HG03175 (cell line): ENCODE results near the gene TRIM8.
"Not testable (repeated sequence)": the region's sequence is repeated elsewhere in the genome, so short reads cannot be mapped to it uniquely, and the experiment has no call there.

Source experiments
- ATAC-seq: cut with Tn5 transposase; IDR thresholded peaks from one replicate; pipeline ENCODE4 v1.9.1; 2021; ENCODE audit warnings: mild to moderate bottlenecking, moderate library complexity; ENCODE audit not compliant: unreplicated experiment

The TRIM8 gene

GRCh38 chr10:102648889-102649796 lies 4.9 kb downstream of the TRIM8 start:
- ATAC-seq: no peak

GRCh38 chr10:102649797-102650654 lies 5.7 kb downstream of the TRIM8 start:
- ATAC-seq: no peak

DNA sequence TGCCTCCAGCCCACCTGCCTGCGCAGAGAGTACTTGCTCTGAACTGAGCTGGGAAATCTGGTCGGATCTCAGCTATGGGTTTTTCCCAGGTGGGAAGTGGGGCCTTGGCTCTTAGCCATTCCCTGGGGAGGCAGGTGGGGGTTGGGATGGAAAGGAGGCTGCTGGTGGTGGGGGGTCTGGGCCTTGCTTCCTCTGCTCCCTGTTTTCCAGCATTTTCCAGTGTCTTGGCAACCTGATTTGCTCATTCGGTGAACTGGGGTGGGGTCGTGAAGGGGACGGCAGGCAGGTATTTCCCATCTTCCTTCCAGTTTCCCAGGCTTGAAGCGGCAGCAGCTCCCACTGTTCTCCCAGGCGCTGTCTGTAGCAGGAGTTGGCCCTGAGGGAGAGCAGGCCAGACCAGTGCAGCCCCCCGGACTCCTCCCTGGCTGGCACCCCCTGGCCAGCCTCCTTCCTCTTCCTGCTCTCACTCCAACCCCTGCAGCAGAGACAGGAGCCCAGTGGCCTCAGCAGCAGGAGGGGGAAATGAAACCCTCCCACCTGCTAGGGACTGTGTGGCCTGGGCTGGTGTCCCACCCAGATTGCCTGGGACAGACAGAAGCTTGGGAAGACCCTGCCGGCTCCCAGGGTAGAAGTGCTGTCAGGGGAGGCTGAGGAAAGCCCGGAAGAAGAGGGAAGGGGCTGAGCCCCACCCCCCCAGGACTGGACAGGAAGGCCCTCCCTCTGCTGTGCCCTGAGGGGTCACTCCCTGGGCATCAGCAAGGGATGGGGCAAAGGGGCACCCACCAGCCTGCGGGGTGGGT lies 6.6 kb downstream of the TRIM8 start:
- ATAC-seq: no peak

DNA sequence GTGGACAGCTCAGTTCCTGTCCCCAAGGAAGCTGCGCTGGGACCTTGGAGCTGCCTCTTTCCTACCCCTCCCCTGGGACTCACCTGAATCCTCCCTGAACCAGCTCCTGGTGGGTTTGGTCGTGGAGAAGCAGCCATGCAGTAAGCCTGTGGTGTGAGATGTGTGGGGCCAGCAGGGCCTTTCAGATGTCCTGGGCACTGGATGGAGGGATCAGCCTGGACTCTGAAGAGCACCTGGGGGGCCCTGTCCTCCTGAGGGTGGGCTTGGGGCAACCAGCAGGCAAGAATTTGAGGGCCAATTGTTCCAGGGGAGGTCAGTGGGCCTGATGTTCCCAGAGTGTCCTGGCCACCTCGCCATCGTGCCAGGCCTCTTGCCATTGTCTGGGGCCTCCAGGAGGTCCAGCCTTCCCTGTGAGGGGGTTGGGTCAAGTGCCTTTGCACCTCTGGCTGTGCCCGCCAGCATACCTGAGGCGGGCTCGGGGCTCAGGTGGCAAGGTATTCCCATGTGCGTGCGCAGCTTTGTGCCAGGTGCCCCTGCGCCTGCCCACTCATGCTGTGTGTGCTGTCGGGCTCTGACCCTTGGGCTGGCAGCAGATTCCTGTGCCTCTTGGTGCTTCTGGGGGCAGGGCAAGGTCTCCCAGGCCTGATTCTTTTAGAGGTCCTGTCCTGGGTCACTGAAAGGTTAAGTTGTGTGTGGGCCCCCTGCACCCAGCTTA lies 7.3 kb downstream of the TRIM8 start:
- no peak for ATAC-seq

DNA sequence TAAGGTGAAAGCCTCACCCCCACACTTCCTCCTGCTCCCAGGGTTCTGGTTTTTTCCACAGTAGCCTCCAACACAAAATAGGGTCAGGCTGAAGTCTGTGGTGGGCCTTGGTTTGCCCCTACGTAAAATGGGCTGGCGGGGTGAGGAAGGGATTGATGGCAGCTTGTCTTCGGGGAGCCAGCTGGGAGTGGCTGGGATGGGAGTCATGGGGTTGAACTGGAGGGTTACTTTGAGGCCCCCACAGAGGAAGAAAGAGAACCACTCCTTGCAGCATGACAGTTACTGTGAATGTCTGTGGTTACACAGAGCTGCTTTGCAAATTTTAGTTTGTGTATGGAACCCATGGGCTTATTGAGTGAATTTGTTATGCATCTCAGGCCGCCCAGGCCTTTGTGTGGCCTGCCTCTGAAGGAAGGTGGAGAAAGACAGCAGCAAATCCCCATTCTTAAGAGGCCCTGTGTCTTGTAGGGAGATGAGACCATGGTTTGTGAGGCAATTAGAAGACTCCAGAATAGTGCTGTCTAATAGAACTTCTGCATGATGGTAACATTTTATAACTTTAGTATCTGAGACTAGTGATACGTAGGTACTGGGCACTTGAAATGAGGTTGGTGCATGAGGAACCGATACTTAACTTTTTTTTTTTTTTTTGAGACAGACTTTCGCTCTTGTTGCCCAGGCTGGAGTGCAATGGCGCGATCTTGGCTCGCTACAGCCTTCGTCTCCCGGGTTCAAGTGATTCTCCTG lies 8.1 kb downstream of the TRIM8 start:
- peak; percentile 42 for ATAC-seq

DNA sequence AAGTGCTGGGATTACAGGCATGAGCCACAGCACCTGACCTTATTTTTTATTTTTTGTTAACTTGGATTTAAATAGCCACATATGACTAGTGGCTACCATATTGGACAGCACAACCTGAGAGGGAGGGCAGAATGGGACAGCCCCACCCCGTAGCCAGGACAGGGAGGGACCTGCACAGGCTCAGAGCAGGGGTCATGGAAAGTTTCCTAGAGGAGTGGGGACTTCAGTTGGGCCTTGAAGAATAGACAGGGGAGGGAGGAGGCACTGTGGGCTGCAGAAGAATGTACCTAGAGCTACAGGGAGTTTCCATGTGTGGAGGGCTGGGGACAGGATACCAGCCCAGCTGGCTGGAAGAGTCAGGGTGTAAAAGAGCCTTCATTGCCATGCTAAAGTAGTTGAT lies 8.8 kb downstream of the TRIM8 start:
- no peak for ATAC-seq

- no peak for ATAC-seq
These were observed 10.3 kb downstream of the TRIM8 start for GRCh38 chr10:102654566-102654965.

GRCh38 chr10:102654969-102655368 lies 10.7 kb downstream of the TRIM8 start:
- no peak for ATAC-seq

- ATAC-seq: no peak
These were observed 11.7 kb downstream of the TRIM8 start for GRCh38 chr10:102656026-102656425.

GRCh38 chr10:102656791-102657371 lies 12.6 kb downstream of the TRIM8 start:
- no peak for ATAC-seq

GRCh38 chr10:102657451-102657850 lies 13.2 kb downstream of the TRIM8 start:
- no peak for ATAC-seq

DNA sequence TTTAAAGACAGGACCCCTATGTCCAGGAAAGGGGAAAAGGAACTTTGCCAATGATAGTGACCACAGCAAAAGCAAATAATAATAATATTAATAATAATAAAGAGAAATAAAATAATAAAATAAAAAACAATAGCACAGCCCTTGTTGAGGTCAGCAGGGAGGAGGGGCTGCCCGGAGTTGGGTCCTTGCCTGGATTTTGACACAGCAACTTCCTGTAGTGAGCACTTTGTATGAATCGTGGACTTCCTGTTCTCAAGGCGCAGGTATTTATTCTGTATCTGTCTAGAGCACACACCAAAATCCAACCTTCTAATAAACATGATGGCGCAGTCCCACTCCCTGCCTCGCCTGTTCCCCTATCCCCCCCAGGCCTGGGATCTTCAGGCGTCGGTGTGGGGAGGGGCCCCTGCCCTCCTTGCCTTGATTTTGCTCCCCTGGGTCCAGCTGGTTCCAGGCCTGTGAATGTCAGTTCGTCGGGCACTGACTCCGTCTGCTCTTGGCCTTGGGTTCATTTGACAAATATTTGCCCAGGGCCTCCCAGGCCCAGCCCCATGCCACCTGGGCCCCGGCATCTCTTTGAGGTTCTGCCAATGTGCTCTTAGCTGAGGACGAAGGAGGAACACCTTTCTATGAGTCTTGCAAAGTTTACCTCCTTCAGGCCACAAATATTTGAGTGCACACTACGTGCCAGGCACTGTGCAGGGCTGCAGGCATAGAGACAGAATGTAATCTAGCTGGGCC lies 13.9 kb downstream of the TRIM8 start:
- ATAC-seq: no peak

GRCh38 chr10:102658802-102659201 lies 14.5 kb downstream of the TRIM8 start:
- ATAC-seq: no peak

DNA sequence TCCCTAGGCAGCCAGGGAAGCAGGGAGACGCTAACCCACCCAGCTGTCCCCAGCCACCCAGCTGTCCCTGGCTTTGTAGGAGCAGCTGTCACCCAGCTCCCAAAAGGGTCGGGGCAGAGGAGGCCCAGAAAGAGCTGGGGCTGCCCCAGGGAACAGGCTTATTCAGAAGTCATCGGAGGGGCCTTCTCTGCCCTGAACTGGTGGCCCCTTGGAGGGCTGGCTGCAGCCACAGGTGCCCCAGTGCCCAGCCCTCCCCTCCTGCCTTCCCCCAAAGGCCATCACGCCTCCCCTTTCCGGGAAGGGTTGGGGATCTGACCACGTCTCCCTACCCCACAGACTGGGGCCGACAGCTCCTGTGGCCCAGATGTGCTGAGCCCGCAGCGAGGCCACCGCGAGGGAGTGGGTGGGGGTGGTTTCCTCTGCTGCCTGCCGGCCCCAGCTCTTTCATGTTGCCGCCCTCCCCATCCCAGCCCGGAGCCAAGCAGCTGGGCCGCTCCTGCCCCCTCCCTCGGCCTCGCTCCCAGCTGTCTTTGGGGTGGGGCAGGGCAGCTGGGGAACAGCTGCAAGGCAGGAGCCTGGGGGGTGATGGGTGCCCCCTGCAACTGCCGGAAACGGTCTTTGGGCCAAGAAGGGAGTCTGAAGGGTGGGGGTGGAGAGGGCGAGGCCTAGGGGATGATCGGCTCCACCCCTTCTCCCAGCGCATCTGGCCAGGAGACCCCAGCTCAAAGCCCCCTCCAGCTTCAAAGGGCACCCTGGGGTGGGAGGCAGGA lies 16.8 kb downstream of the TRIM8 start:
- ATAC-seq: peak; percentile 79

GRCh38 chr10:102661658-102662028 lies 17.4 kb downstream of the TRIM8 start:
- peak; percentile 24 for ATAC-seq

DNA sequence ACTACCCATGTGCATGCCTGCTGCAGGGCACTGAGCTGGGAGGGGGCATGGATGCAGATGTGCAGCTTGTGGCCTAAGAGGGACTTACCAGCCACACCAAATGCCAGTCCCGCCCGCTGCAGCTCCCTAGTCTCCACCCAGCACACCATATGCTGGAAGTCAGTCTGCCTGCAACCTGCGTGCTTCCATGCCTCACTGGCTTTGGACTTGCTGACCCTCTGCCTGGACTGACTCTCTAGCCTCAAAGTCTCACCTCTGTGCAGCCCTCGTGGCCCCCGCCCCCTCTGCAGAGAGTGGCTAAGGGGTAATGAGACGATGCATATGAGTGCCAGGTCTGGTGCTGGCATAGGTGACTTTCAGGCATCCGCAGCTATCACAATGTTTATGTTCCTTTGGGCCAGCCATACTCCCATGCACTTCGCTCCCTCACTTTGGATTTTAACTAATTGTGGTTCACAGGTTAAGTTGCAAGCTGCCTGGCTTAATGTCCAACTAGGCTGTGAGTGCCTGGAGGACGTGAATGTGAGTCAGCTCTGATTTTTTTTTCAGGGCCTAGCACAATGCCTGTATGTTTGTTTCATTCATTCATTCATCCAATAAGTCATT lies 21.7 kb downstream of the TRIM8 start:
- ATAC-seq: no peak

DNA sequence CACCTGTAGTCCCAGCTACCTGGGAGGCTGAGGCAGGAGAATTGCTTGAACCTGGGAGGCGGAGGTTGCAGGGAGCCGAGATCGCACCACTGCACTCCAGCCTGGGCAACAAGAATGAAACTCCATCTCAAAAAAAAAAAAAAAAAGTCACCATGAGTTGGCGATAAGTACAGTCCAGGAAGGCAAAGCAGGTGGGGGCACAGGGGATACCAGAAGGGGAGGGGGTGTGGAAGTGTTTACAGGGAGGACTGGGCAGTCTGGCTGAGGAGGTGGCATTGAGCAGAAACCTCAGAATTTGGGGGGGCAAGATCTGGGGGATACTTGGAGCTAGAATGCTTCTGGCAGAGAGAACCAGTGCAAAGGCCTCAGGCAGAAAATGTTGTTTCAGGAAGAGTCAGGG lies 23.1 kb downstream of the TRIM8 start:
- not testable (repeated sequence) for ATAC-seq
